Ramos (cell line): Measurements from ENCODE around the gene KIAA1217.
"Not testable (repeated sequence)": the region's sequence is repeated elsewhere in the genome, so short reads cannot be mapped to it uniquely, and the experiment has no call there.

ENCODE experiments used
- in situ Hi-C: fragments of 300-500 bp; cut with MboI; formaldehyde crosslinking; loops from one replicate; pipeline ENCODE4 v1.14.3; 2022; ENCODE audit warnings: low sequenced_read_pairs; ENCODE audit not compliant: unreplicated experiment

KIAA1217 gene

DNA sequence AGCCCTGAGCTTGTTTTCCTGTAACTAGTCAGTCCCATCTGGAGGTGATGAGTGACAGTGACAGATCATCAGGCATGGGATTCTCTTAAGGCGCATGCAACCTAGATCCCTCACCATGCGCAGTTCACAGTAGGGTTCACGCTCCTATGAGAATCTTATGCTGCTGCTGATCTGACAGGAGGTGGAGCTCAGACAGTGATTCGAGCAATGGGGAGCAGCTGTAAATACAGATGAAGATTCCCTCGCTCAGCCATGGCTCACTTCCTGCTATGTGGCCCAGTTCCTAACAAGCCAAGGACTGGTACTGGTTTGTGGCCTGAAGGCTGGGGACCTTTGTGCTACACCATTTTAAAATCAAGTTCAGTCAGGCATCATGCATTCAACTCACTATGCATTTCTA is 221.7 kb downstream of the KIAA1217 start:
- in situ Hi-C loops, result no loop called here

DNA sequence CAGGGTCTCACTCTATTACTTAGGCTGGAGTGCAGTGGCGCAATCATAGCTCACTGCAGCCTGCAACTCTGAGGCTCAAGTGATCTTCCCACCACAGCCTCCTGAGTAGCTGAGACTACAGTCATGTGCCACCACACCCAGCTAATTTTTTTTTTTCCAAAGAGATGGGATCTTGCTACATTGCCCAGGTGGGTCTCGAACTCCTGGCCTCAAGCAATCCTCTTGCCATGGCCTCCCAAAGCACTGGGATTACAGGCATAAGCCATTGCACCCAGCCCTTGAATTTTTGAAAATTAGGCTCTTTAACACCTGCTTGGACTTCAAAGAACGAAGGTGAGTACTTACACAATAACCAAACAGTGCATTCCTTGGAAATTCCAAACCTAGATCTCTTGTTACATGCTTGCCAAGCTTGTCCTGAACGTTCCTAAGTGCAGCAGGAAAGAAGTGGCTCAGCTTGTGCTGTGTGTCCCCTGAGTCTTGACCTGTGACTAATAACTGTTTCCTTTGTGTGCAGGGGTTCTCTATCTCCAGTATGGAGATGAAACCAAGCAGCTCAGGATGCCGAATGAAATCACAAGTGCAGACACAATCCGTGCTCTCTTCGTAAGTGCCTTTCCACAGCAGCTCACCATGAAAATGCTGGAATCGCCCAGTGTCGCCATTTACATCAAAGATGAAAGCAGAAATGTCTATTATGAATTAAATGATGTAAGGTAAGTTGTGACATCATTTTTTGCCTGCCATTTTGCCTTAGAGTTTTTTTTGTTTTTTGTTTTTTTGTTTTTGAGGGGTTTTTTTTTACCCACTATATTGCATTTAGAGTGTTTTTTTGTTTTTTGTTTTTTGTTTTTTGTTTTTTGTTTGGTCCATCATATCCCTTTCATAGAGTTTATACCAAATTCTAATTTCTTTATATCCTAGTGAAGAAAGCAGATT is 223.8 kb downstream of the KIAA1217 start:
- in situ Hi-C loops, result no loop called here

DNA sequence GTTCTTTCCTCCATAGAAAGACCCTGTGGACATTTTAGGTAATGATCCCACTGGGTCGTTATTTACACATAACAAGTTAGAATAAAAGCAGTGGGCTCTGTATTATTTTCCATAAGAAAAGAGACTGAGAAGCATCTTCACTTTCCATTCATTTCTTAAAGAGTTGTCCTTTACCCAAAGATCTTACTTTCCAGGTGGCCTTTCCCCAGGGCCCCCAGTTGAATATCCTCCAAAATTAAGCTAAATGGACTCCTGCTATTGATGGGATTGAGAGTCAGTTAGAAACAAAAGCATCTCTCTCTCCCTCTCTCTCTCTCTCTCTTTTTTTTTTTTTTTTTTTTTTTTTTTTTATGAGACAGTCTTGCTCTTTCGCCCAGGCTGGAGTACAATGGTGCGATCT is 224.8 kb downstream of the KIAA1217 start:
- in situ Hi-C loops, result no loop called here

DNA sequence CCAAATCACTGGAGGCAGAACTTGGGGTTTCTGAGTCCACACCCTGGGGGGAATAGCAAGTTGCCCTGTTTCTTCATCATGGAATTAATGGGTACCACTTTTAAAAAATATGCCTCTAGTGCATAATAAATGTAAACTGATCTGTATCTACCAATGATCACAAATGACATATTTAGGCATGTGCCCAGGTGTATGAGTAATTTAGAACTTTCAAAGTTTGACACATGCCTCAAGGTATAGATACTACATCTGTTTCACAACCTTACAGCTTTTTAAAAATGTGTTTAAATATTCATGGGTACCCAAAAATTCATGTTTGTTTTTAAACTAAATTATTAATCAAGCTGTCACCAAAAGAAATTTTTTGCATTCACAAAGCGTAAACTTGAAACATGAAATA is 226.0 kb downstream of the KIAA1217 start:
- in situ Hi-C loops, result no loop called here

DNA sequence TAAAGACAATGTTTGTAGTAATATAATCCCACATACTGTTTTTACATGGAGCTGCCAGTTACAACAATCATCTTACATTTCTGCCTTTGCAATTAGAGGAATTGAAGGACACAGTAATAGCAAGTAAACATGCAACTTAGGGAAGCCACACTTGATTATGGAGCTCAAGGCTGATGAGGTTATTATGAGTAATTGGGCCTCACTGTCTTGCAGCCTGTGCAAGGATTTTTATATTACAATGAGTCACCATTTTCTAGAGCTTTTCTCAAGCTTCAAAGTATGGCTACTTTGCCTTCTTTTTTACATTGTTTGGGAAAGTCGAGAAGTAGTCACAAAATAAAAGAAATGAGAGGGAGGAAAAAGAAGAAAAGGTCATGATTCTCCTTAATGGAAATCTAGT is 226.4 kb downstream of the KIAA1217 start:
- in situ Hi-C loops, result no loop called here

DNA sequence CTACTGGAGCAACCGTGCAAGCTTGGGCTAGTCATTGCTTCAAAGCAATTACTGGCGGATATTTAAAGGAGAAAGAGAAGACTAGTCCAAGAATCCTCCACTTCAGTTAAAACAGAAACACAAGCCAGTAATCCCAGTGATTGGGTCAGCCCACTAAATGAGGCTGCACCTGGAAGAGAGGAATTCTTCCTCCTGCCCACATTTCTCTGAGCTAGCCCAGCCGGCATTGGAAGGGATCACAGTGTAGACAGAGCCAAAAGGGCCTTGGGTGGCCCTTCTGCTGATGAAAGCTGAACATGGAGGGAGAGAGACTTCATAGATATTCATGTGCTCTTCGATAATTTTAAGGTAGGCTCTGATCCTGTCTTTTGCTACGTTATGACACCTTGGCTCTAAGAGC is 228.4 kb downstream of the KIAA1217 start:
- in situ Hi-C loops, result no loop called here

DNA sequence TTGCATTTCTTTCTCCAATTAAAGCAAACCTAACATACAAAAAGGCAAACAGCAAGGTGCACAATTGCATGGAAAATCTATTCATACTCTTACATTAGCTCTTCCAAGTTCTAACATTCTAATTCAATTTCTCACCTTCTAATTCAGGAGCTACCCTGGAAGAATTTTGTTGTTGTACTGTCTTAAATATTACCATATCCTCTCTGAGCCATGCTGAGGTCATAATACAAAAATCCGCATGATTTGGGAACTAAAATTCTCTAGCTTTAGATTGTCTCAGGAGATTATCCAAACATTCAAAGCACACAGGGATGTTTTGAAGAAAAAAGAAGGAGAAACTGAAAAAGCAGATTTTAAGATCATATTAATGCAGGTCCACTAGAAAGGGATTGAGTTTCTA is 229.9 kb downstream of the KIAA1217 start:
- in situ Hi-C loops, result no loop called here

DNA sequence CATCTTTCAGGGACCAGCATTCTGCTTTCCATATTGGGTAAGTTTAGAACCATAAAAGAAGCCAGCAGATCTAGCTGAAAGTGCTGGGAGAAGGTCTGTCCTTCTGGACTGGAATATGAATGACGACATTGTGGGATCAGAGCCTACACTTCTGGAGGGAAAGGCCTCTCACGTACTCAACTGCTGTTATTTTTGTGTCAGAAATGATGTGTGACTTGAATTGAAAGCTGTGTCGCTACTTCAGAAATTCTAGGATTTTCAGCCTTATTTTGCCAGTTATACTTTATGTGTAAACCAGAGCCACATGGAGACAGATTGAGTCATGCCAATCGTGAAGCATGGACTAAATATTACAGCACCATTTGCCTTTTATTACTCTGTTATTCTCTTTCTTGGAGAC is 231.0 kb downstream of the KIAA1217 start:
- in situ Hi-C loops, result no loop called here

DNA sequence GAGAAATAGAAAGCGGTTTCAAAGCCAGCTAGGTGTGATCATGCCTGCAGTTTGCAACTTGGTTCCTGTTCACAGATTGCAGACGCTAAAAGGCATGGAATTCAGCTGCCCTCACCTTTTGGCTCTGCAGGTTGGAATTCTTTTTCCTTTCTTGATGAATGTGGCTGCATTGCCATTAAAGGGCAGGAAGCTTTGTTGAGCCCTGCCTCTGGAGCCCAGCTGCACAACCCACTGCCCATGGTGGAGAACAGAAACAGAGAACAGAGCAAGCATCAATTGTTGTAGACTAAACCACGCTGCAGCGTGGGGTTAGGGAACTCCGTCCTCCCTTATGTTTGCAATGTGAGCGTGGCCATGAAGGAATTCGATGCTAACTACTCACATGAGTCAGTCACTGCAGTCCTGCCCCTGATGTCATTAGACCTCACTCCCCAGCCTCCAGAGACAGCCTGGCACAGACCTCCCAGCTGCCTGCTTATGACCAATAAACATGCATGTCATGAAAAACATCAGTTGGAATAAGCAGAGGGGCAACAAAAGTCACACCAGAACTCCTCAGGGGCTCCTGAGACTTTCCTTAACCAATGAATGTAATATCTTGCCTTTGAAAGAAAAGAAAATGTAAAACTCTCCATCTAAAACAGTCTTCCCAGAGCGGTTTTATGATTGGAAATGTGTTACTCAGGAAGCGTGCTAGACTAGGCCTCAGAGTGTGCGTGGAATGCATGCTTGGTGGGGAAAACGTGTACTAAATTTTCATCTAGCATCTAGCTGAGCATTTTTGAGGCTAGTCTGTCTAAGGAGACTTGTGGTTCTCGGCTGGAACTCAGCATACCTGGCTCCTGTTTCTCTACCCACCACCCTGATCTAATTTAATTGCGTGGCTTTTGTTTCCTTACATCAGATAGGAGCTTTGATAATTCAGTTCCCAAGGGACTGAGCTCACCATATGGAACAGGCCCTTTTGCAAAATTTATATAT is 232.2 kb downstream of the KIAA1217 start:
- in situ Hi-C loops, result no loop called here

DNA sequence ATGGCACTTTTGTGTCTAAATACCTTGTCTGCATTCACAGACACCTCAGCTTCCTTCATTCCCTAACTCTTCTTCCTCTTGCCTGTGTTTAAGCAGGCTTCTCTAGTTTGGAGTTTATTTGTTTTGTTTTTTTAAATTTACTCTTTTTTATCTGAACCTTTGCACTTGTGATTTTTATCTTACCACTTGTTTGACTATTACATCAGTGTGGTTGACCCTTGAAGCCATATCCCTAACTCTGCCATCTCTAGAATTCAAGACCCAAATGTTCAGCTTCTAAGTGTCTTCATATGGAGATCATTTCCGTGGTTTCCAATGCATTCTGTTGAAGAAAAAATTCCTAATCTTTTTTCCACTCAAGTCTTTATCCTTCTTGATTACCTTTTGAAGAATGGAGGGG is 233.3 kb downstream of the KIAA1217 start:
- in situ Hi-C loops, result no loop called here

DNA sequence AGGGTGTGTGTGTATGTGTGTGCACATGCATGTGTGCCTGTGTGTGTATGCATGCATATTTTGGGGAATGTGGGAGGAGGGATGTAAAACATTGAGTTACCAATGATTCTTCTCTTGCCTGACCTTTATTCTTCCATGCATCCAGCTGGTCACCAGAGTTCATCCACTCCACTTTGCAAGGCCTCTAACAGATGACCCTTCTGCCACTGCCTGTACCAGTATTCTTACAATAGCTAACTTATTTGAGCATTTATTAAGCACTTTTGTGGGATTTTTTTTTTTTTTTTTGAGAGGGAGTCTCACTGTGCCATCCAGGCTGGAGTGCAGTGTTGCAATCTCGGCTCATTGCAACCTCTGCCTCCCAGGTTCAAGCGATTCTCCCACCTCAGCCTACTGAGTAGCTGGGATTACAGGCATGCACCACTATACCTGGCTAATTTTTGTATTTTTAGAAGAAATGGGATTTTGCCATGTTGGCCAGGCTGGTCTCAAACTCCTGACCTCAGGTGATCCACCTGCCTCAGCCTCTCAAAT is 233.8 kb downstream of the KIAA1217 start:
- in situ Hi-C loops, result not testable (repeated sequence)

DNA sequence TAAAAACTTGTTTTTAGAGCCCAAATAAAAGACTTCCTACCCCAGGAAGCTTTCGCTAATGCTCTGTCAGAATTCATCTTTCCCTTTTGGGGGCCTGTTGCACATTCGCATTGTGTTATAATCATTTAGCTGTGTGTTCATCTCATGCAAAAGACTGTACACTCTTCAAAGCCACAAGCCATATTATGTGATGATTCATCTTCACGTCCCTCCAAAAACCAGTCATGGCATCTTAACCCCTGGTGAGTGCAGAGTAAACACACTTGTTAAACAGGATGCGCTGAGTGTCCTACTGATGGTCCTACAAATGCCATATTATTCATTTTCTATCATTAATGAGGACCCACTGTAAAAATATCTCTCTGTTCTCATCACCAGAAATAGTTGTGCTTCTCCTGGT is 235.4 kb downstream of the KIAA1217 start:
- in situ Hi-C loops, result no loop called here

DNA sequence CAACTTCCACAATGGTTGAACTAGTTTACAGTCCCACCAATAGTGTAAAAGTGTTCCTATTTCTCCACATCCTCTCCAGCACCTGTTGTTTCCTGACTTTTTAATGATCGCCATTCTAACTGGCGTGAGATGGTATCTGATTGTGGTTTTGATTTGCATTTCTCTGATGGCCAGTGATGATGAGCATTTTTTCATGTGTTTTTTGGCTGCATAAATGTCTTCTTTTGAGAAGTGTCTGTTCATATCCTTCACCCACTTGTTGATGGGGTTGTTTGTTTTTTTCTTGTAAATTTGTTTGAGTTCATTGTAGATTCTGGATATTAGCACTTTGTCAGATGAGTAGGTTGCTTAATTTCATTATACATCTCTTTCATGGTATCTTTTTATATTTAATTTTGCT is 237.0 kb downstream of the KIAA1217 start:
- in situ Hi-C loops, result not testable (repeated sequence)

DNA sequence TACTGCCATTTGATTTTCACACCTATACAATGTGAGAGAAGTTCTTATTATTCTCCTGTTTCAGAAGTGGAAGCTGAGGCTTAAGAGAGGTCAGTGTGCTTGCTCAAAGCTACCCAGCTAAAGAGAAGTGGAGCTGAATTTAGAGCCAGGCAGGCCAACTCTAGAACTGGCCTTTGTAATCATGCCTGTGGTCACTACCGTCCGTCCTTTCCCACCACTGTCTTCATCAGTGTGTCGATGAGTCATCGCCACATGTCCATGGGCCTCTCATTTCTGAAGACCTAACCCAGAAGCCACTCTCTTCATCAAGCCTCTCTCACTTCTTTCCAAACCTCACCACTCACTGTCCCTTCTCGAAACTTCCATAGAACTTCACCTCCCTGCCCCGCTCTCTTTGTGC is 237.8 kb downstream of the KIAA1217 start:
- in situ Hi-C loops, result no loop called here

DNA sequence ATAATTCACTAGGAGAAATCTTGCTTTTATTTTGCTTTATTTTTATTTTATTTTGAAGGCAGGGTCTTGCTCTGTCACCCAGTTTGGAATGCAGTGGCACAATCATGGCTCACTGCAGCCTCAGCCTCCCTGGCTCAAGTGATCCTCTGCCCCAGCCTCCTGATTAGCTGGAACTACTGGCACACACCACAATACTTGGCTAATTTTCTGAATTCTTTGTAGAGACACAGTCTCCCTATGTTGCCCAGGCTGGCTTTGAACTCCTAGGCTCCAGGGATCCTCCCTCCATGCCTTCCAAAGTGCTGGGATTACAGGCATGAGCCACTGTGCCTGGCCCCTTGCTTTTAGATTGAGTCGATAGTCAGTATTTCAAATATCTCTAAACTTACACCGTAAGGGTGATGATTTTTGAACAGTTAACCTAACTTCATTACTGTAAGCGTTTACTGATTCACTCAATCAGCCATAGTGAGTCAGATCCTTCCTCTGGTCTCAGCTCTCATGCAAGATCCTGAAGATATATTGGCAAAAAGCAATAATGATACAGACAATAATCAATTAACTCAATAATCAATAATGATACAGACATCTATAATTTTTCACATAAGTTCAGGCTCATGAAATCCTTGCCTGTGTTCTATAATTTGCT is 239.5 kb downstream of the KIAA1217 start:
- in situ Hi-C loops, result no loop called here

DNA sequence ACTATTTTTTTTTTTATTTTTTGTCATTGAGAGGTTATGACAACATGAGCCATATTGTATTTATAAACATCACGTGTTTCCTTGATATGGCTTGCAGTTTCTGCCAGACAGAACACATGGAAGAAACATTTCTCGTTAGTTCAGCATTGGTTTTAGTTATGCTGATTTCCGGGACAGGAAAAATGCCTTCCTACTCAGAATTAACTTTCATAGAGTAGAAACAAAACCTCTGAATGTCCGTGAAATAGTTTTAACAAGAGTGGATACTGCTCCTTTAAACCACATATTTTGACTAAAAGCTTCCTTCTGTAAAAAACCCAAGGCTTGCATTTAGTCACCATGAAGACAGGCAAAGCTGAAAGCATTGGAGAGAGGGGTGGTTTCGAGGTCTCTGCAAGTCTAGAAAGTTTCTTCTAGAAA is 240.4 kb downstream of the KIAA1217 start:
- in situ Hi-C loops, result no loop called here

DNA sequence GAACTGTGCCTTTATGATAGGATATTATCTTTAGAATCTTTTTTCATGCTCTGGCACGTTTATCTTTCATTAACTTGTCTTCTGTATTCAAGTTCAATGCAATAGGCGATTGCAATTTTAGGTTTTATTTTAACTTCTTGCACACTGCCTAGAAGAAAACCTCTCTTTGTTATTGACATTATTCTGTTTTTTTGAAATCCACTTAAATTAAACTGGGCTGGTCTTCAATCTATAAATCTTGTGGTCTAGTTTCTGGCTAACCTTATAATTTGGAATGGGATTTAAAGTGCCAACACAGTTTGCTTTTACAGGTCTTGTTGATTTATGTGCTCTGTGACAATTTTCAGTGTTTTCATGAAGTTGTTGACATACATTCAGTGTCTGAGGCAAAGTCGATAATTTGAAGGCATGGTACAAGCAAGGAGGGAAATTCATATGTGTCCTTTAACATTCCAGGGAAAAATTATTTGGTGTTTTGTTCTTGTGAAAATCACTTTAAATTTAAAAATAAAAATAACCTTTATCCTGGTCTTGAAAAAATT is 240.9 kb downstream of the KIAA1217 start:
- in situ Hi-C loops, result no loop called here

DNA sequence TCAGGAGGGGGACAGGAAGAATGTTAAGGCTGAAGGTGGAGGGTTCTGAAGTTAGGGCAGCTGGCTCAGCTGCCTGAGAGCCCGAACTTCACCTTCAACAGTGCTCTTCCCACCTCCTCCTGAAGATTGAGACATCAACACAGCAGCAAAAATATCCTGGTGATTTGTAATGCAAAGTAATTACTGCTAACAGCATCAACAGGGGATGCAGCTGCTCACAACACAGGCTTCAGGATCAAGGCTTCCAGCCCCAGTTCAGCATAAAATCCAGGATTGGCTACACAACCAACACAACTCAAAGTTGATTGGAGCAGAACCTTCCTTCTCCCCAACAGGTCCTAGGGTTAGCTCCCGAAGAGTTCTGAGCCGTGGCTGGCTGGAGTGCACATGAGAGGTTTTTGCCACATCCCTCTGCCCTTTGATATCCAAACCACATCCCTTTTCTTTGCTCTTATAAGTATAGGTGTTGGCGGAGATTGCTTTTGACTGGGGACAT is 242.4 kb downstream of the KIAA1217 start:
- in situ Hi-C loops, result no loop called here

DNA sequence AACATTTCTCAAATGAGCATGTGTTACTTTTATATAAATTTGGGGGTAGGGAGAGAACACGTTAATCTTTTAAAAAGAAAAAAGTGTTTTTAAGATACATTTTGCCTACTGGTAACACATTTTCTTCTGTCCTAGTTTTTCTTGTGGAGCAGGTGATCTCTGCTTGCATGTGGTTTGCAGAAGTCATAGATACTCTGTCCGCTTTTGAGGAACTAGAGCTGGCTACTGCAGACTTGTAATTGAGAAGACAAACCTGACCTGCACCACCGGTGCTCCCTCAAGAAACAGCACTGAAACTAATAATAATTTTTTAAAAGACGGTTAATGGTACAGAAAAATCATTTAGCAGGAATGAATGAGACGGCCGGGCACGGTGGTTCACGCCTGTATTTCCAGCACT is 243.1 kb downstream of the KIAA1217 start:
- in situ Hi-C loops, result no loop called here

DNA sequence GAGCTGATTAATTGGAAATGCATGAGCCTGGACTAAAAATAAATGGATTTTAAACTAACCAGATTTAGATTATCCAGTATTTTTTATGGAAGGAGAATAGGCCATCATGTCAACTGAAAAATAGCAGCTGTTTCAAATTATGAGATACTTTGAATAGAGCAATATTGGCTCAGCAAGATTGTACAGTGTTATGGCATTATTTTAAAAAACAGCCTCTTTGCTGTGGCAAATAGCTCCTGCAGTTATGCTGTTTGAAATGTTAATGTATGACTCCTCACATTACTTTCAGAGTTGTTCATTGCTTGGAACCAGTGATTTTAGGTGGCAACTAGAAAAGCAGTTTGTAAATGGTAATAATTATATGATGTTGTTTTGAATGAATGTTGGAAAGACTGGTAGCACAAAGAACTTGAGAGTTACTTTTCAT is 244.5 kb downstream of the KIAA1217 start:
- in situ Hi-C loops, result no loop called here
